Stimulated activated CD8-positive, alpha-beta memory T cell treated with anti-CD3 and anti-CD28 coated beads, Interleukin-4, amount 100 ng/mL, for 1 hour (primary cell): ENCODE results near the gene CIROP.

ENCODE experiments used
- DNase-seq, 2 donors: peaks; one replicate each; pipeline ENCODE4 v3.0.0-alpha.2; 2020; ENCODE audit warnings: low read depth in 2 of 2, low spot score in 1 of 2

Gene CIROP, protein sequence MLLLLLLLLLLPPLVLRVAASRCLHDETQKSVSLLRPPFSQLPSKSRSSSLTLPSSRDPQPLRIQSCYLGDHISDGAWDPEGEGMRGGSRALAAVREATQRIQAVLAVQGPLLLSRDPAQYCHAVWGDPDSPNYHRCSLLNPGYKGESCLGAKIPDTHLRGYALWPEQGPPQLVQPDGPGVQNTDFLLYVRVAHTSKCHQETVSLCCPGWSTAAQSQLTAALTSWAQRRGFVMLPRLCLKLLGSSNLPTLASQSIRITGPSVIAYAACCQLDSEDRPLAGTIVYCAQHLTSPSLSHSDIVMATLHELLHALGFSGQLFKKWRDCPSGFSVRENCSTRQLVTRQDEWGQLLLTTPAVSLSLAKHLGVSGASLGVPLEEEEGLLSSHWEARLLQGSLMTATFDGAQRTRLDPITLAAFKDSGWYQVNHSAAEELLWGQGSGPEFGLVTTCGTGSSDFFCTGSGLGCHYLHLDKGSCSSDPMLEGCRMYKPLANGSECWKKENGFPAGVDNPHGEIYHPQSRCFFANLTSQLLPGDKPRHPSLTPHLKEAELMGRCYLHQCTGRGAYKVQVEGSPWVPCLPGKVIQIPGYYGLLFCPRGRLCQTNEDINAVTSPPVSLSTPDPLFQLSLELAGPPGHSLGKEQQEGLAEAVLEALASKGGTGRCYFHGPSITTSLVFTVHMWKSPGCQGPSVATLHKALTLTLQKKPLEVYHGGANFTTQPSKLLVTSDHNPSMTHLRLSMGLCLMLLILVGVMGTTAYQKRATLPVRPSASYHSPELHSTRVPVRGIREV

DNA sequence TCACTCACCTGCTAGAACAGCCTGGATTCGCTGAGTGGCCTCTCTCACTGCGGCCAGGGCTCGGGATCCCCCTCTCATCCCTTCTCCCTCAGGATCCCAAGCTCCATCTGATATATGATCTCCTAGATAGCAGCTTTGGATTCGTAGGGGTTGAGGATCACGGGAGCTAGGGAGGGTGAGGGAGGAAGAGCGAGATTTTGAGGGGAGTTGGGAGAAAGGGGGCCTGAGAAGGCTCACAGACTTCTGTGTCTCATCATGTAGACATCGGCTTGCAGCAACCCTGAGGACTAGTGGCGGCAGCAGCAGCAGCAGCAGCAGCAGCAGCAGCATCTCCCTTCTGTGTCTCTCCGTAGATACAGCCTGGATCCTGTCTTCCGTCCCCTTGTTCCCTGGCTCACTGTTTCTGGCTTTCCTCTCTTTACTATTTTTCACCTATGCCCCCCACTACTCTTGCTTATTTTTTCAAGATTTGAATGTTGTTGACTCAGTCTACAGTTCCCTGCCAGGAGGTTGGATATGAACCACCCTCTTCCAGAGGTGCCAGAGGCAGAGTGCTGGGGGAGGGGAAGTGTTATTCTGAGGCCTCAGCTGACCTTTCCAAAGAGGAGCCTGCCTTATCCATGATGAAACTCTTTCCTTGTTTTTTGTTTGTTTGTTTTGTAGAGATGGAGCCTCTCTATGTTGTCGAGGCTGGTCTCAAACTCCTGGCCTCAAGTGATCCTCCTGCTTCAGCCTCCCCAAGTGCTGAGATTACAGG is at the start of gene CIROP:
CIROP (minus strand) TSS at position 399 of the 757 bp plus-strand sequence; CDS start at position 330, 69 bp downstream.
- DNase-seq = no peak

DNA sequence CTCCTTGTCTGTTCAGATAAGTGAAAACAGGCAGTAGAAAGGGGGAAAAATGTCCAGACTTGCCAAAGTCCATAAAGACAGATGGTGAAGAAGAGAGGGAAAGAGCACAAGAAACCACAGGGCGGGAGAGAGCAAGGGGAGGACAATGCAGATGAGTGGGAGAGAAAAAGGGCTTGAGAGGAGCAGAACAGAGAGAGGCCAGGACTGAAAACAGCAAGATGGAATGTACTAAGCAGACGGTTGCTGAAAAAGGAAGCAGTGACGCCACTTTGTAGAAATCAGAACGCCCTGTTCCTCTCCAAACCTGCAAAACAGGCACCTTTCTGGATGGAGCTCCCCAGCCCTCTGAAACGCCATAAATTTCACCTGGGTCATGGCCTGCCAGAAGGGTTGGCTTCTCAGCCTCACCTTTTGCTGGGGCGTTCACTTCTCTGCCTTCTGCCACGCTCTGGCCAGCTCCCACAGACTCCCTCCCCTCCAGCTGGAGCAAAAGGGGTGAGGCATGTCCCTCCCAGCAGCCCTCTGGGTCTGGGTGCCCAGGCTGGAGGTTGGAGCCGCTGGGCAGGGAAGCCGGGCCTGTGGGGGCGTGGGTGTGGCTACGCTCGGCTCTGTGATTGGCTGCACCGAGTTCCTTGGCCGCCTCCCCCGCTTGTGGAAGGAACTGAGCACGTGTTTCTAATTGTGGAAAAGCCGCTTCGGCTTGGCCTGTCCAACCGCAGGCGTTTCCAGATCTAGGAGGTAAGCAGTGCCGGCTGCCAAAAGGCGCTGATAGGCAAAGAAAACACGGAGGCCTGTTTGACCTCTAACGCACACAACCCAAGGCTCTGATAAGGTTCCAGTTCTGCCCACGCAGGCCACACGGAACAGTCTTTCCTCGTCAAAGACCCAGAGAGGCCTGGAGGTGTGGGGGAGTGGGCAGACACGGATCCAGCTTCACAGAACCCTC is 49.3 kb upstream of the CIROP start:
- no peak for DNase-seq

DNA sequence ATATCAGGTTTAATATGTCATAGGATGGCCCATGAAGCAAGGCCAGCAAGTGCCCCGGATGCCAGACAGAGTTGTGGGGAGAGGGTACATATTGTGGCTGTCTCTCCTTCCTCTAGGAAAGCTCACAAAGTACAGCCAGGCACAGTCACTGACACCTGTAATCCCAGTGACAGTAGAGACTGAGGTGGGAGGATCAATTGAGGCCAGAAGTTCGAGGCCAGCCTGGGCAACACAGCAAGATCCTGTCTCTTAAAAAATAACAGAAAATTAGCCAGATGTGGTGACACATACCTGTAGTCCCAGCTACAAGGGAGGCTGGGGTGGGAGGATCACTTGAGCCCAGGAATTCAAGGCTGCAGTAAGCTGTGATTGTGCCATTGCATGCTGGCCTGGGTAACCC is 46.6 kb upstream of the CIROP start:
- DNase-seq = no peak

DNA sequence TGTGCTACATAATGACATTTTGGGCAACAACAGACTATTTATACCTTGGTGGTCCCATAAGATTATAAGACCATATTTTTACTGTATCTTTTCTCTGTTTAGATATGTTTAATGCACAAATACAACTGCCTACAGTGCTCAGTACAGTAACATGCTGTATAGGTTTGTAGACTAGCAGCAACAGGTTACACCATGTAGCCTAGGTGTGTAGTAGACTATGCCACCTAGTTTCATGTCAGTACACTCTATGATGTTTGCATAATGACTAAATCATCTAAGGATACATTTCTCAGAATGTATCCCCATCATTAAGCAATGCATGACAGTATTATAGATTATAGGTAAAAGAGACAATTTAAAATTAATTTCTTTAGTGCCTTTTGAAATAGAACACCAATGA is 45.0 kb upstream of the CIROP start:
- no peak for DNase-seq

- DNase-seq = no peak
Observed at GRCh38 chr14:23148591-23149249, 43.9 kb upstream of the CIROP start.

DNA sequence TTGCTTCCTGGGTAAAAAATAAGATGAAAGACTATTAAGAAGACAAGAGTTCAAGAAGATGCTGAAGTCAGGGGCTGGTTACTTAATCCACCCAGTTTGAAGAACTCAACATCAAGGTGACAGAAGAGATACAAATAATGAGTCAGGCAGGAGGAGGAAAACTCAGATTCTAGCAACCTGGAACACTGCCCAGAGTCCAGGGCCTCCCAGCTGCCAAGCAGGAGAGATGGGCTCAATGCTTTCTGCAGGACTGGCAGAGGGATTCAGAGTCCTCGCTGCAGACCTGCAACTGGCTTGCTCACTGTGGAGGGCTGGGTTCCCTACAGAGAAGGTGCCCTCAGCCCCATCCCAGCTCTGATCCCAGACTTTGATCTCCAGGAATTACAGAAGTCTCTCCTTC is 42.9 kb upstream of the CIROP start:
- DNase-seq = no peak

DNA sequence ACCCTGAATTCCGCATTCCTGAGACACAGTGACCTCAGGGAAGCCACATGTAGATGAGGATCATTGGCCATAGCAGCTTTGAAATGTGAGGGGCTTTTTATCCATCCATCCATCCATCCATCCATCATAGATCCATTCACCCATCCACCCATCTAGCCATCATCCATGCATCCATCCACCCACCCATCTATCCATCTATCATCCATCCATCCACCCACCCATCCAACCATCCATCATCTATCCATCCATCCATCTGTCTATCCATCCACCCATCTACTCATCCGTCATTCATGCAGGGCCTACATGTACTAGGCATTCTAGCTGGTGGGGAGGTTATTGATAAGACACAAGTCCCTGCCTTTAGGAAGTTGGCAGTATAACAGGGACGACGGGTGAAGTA is 42.2 kb upstream of the CIROP start:
- no peak for DNase-seq

DNA sequence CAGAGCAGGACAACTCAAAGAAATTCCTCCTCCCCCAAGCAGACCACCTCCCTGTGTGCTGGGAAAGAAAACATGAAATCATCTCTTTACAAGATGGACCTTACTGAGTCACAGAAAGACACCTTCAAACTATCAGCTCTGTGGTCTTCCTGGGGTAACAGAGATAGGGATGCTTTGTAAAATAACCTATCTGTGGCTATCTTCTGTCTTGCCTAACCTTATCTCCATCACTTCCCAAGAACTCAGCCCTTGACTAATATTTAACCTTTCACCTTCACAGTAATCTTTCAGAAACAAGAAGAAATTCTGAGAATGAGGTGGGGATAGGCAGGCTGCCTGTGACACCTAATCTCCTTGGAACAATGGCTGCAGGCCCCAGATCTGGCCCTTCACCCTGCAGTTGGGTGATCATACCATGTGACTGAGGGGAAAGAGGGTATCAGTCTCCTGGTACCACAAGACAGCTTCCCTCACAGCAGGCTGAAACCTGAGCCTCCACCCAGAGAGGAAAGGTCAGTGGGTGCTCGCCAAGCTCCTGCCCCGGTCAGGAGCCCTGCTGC is 41.6 kb upstream of the CIROP start:
- DNase-seq = no peak

DNA sequence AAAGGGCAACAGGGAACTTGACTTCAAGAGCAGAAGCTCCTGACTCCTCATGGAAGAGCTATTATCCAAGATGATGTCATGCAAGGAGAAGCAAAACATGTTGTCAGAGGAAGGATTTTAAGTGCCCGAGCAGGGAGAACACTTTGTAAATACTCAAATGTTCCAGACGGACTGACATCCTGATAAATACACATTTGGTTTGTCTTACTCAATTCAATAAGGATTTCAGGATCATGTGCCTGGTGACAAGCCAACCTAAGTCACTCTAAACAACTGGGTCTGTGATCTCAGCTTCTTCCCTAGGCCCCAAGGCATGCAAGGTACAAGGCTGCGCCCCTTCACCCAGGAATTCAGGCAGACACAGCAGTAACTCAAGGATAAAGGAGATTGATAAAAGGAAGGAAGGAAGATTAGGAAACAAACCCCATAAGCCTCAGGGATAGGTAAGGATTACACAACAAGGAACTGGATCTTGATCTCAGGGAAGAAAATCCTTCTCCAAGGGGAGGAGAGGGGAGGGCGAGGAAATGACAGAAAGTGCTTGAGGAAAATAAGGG is 41.1 kb upstream of the CIROP start:
- no peak for DNase-seq

- no peak for DNase-seq
Observed at GRCh38 chr14:23143911-23144310, 39.1 kb upstream of the CIROP start.

- no peak for DNase-seq
Observed at GRCh38 chr14:23142826-23143225, 38.0 kb upstream of the CIROP start.

DNA sequence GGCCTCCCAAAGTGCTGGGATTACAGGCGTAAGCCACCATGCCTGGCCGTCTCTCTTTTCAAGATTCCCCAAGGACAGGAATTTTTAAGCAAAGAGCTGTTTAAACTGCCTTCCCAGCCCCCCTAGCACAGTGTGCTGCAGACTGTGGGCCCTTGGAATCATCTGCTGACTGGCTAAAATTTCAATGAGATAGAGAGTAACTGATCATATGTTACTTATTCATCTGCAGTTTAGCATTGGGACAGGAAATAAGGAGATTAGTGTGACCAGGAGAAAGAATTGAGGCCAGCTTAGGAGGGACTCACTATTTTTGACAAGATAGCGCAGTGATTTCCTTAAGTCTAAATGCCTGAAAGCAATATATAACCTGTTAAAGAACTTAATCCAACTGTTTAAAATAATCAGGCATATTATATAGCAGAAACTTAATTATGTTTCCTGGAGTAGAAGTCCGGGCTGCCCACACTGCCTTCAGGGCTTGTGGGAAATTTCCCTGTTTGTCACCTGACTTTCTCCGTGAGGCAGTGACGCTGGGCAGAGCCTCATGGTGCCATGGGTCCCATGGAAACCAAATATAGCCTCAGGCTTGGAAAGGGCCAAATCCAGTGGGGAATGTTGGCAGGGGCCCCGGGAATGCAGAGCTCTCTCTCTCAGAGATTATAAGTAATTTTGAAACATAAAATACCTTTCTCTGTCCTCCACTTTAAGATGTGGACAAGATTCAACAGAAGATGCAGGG is 37.1 kb upstream of the CIROP start:
- no peak for DNase-seq

- no peak for DNase-seq
Observed at GRCh38 chr14:23140371-23140770, 35.6 kb upstream of the CIROP start.

GRCh38 chr14:23139874-23140273 is 35.1 kb upstream of the CIROP start:
- DNase-seq = no peak

DNA sequence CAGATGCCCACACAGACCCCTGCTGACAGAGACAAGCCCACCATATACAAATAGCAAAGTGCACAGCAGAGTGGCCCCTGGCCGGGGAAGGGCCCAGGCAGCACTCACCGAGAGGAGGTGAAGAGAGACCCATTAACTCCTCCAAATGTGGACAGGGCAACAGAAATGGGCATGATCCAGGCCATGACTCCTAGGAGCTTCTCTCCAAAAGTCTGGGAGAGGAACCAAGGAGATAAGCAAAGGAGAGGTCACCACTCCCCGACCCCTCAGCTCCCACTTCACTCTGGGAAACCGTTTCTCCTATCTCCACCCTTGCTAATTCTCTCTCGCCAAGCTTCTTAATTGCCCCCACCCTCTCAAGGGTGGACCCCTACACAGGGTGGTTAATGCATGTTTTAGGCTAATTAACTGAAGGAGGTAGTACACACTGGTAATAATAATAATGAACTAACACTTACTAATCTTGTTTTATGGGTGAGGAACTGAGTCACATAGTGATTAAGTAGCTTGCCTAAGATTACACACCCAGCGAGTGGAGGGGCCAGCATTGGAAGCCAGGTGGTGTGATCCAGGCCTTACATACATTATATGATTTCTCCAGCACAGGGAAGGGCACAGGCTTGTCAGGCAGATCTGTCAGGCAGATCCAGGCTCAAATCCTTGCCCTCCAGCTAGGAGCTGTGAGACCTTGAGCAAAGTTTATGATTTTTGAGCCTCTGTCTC is 33.2 kb upstream of the CIROP start:
- no peak for DNase-seq

GRCh38 chr14:23137192-23137812 is 32.5 kb upstream of the CIROP start:
- no peak for DNase-seq

DNA sequence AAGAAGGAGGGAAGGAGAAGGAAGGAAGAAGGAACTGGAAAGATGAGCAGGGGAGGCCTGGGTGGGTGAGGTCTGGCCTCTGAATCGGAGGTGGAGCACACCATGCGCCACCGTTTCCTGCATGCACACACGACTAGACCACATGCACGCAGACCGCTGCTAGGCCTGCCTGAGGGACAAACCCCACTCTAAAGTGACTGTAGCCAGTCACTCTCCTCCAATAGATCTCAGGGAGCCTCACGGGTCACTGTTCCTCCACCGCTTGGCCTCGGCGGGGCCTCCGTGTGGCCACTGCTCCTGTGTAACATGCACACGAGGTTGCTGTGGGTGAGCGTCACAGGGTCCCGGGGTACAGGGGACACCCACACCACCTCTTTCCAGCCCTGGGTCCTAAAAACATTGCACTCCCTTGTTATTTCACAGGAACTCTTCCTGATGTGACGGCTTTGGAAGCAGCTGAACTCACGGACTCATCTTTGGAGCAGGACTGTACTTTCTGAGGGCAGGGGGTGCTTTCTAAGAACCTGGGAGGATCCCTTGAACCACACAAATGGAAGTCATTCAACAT is 31.9 kb upstream of the CIROP start:
- no peak for DNase-seq
